ENCODE measurements around the gene RIMS3. TPM values are rescaled to one million over a fixed set of nuclear protein-coding genes. Genes with fewer than 3 reads are reported as not detected.

RIMS3 gene
- total RNA-seq, 1 experiment from 2014 or later = 9.0 TPM

- Histone ChIP-seq H3K9me3 (ENCODE audit: control insufficient read depth in 1 of 2, insufficient read depth in 1 of 2, low read depth in 1 of 2, low read length in 2 of 2) (no peaks in the 10 kb centered on the region), H4K20me1 (ENCODE audit: insufficient read depth) (no peaks in the 10 kb centered on the region), H3K9ac (ENCODE audit: low read length) (no peak overlapping the region), H3K4me1 (ENCODE audit: control insufficient read depth in 1 of 2, insufficient read depth in 2 of 2, low read length in 2 of 2) (peaks cover 4 to 22% of the 10 kb centered on the region in 2 experiments; a peak in 3 of 4 replicates), H3K4me2 (ENCODE audit: low read length) (no peak overlapping the region), H3K4me3 (replicated peaks in 1 of 2; ENCODE audit: low read depth in 1 of 2, low read length in 2 of 2) (no peak overlapping the region), H3K36me3 (ENCODE audit: control insufficient read depth in 1 of 2, insufficient read depth in 2 of 2, low read length in 2 of 2) (no peaks in the 10 kb centered on the region), H3K27ac (ENCODE audit: low read depth, low read length) (no peak overlapping the region), H3K9me2 (ENCODE audit: insufficient read depth) (no peaks in the 10 kb centered on the region), H2AFZ (ENCODE audit: low read depth, low read length, poor library complexity, severe bottlenecking) (no peak overlapping the region), H3K79me2 (ENCODE audit: insufficient read depth, low read length) (peaks cover 93% of the 10 kb centered on the region), H3K27me3 (ENCODE audit: insufficient read depth, low read length) (no peaks in the 10 kb centered on the region)
- ChIA-PET RAD21 (ENCODE audit: low non-redundant PET in 1 of 2, low total read pairs in 2 of 2, uncharacterized antibody in 2 of 2, unreplicated experiment in 2 of 2) (no interaction called here), POLR2A (no interaction called here), CTCF (no interaction called here)
- BruUV-seq (replicated peaks) = no TSS peak
- no peak for DNase-seq (ENCODE audit: low read depth, low spot score)
- ATAC-seq = no peak
- TF ChIP-seq ATF3 (IDR thresholded peaks at IDR 0.05) = no peak
- TF ChIP-seq EZH2 (IDR thresholded peaks at IDR 0.05) = no peak
- no peak for TF ChIP-seq JUND (IDR thresholded peaks at IDR 0.05)
- TF ChIP-seq TCF7L2 (IDR thresholded peaks at IDR 0.05; ENCODE audit: borderline replicate concordance, extremely low read depth, insufficient read depth, insufficient read length) = no peak
- no peak for TF ChIP-seq POLR2AphosphoS5 (IDR thresholded peaks at IDR 0.05; ENCODE audit: low read depth, low read length)
- TF ChIP-seq ZFX (IDR thresholded peaks at IDR 0.05) = no peak
- TF ChIP-seq SIN3A (IDR thresholded peaks at IDR 0.05; ENCODE audit: low read depth) = no peak
- TF ChIP-seq CBX3 (IDR thresholded peaks at IDR 0.05; ENCODE audit: low read depth) = no peak
- no peak for TF ChIP-seq ZBTB33 (IDR thresholded peaks at IDR 0.05; ENCODE audit: extremely low read depth, insufficient replicate concordance, low read length)
- no peak for TF ChIP-seq FOSL1 (IDR thresholded peaks at IDR 0.05; ENCODE audit: low read depth)
- intact Hi-C loops (cut with micrococcal nuclease) = no loop called here
Observed at GRCh38 chr1:40696294-40696693, 30.8 kb upstream of the RIMS3 start.

Data from HCT116 (cell line).